Fibroblast of skin of abdomen (primary cell): ENCODE results near the gene AADAC.
"Not testable (repeated sequence)": the region's sequence is repeated elsewhere in the genome, so short reads cannot be mapped to it uniquely, and the experiment has no call there.

Experiments
- DNase-seq: peaks from one replicate; pipeline ENCODE4 v3.0.0-alpha.2; 2013

The AADAC gene

GRCh38 chr3:151798466-151798865, 15.4 kb upstream of the AADAC start:
- peak; percentile 63 for DNase-seq

DNA sequence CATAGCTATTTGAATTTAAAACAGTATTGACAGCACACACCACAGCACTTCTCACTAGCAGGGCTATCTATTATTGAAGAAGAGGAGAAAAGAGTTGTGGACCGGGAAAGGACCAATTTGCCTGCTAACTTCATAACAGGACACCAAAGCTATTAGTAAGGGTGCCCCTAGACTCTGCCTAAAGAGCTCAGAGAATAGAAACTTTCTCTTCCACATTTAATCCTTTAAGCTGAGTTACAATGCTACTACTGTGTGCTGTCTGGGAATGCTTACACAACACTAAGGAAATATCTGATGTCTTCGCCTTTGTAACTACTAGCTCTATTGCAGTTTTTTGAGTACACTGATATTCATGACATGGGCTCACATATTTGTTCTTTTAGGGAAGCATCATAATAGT, 13.5 kb upstream of the AADAC start:
- DNase-seq, result no peak

DNA sequence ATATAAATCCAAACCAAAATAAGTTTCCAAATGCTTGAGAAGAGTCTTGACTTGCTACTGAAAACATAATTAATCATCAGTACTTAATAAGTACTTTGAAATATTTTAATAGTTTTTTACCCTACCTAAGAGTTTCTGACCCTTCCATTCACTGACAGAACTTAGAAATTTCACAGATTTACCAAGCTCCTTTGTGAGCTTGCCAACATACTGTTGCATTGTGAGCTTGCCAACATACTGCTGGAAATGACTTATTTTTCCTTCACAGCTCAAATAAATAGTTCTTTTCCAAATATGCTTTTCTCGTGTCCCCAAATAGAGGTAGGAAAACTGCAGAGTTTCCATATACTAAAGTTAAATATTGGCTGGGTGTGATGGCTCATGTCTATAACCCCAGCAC, 9.6 kb upstream of the AADAC start:
- DNase-seq, result no peak

DNA sequence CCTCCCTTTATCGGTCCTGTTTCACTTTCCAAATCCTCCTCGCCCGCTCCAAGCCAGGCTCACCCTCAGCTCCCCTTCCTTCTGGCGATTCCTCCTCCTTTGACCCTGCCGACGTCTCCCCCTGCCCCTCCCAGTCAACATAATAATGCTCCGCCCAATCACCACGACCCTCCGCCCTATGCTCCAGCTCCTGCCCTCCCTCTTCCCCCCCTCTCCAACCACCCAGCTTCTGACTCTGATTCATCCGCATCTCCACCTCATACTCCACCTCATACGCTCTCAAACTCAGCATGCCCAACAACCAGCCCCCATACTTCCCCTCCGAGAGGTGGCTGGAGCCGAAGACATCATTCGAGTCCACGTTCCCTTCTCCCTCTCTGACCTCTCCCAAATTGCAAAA, 7.1 kb upstream of the AADAC start:
- DNase-seq, result no peak

GRCh38 chr3:151808926-151809325, 5.0 kb upstream of the AADAC start:
- not testable (repeated sequence) for DNase-seq

DNA sequence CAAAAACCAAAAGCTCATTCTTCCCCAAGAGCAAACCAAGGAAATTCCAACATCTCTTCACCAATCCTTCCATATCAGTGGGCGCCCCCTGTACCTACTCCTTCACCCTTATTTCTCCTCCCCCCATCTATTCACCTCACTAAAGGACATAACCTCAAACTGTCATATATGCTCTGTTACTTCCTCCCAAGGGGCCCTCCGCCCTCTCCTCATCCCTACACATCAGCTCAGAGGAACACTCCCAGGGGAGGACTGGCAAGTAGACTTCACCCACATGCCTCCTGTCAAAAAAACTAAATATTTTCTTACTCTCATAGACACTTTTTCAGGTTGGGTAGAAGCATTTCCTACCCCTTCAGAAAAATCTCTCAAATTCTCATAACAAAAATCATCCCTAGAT, 2.4 kb upstream of the AADAC start:
- DNase-seq, result no peak

DNA sequence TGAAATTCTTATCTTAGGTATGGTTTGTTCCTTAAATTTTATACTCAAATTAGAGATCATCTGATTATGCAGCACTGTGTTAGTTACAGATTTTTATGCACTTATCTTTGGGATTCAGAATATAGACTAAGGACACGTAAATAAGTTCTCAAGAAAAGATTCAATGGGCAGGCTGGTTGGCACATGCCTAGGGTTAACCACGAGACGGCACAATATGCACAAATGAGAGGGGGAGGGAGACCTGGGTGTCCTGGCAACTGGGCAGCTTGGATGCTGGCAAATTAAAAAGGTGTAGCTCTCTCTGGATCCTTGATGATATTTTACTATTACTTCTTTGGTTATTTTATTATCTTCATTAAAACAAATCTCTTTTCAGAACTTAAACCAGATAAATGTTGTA, 672 bp downstream of the AADAC start:
- DNase-seq, result no peak

GRCh38 chr3:151816091-151816604, 2.2 kb downstream of the AADAC start:
- peak; percentile 59 for DNase-seq

GRCh38 chr3:151817473-151817872, 3.6 kb downstream of the AADAC start:
- DNase-seq, result no peak

GRCh38 chr3:151818361-151818760, 4.4 kb downstream of the AADAC start:
- no peak for DNase-seq

GRCh38 chr3:151819910-151820309, 6.0 kb downstream of the AADAC start:
- no peak for DNase-seq

GRCh38 chr3:151827816-151828215, 13.9 kb downstream of the AADAC start:
- DNase-seq, result peak; percentile 67

GRCh38 chr3:151835751-151836525, 22.0 kb downstream of the AADAC start:
- DNase-seq, result peak; percentile 53

DNA sequence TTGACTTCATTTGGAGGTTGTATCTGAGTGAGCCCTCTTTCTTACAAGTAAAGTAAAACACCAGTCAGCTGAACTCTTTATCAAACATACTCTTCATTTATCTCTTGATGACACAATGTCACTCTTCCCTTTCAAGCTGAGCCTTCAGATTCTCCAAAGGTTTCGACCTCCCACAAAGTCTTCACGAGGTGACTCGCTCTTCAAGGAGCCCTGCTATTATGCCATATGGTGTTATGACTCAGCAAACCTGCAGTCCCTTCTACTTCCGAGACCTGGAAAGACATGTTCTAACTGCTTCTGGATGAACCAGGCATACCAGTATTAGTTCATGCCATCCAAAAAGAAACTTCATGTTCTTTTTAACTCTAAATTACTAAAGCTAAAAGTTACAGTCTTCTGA, 23.1 kb downstream of the AADAC start:
- DNase-seq, result peak; percentile 93

GRCh38 chr3:151838574-151839312, 24.8 kb downstream of the AADAC start:
- DNase-seq, result peak; percentile 86

- DNase-seq, result no peak
Observed at GRCh38 chr3:151839313-151839631, 25.4 kb downstream of the AADAC start.

- peak; percentile 20 for DNase-seq
Observed at GRCh38 chr3:151841801-151842200, 27.9 kb downstream of the AADAC start.

DNA sequence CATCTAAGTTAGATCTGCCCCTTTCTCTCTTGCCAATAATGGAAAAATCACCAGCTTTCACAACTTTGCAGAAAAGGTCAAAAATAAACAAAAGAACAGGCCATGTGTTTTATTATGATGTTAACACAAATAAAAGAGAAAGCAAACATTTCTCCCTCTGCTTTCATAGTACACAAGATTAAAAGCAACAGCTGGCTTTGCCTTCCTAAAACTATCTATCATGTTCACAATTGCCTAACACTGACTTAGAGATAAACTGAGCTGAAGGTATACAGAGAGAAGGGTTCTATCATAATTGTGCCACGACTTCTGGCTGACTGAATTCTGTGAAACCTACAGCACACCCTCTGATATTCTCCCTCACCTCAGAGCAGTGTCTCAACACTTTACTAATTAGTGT, 29.4 kb downstream of the AADAC start:
- DNase-seq, result no peak

- no peak for DNase-seq
Observed at GRCh38 chr3:151845306-151845905, 31.5 kb downstream of the AADAC start.

- not testable (repeated sequence) for DNase-seq
Observed at GRCh38 chr3:151850065-151850464, 36.1 kb downstream of the AADAC start.

- DNase-seq, result no peak
Observed at GRCh38 chr3:151852074-151852811, 38.3 kb downstream of the AADAC start.

DNA sequence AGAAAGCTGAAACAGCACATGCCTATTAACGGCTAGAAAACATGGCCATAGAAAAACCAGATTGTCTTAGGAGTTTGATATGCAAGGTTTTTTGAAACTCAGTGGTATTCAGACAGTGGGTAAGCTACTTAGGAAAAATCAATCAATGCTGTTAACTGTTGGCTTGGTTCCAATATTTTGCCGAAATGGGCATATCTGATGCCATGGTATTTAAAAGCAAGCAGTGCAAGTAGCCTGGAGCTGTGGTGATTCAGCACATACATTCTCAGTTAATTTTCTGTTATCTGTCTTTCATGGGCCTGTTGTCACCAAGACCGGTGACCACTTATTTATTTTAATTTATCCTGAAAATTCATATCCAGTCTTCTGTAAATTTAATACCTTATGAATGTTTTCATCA, 42.2 kb downstream of the AADAC start:
- no peak for DNase-seq

- DNase-seq, result no peak
Observed at GRCh38 chr3:151856641-151857040, 42.7 kb downstream of the AADAC start.
